ENCODE results near the gene FANCL. TPM values are rescaled to one million over a fixed set of nuclear protein-coding genes. Genes with fewer than 3 reads are reported as not detected.

The FANCL gene
- total RNA-seq, 4 donors from 2014 or later: 7.5 to 17.9 (median 11.6) TPM

DNA sequence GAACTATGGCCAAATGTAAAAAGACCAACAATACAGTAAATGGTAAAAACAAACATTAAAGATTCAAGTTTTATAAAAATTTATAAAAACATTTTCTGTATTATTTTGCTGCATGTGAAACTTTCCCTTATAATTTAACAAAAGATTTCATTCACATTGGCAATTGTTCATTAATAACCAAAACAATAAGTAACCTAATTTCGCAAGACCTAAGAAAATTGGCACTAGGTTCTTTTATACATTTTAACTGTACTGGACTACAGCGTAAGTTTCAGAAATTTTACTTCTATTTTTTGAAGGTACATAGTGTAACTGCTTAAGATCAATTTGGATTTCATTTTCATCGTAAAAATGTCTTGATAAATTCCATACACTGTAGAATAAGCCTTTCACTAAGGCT lies 77.2 kb downstream of the FANCL start:
- Histone ChIP-seq H3K9me3 (no peaks in the 10 kb centered on the region), H3K27me3 (no peaks in the 10 kb centered on the region), H3K36me3 (peaks cover 5 to 52% (median 15%) of the 10 kb centered on the region in 4 donors), H3K4me3 (no peak overlapping the region), H3K27ac (replicated peaks in 1 of 4) (no peak overlapping the region), H3K4me1 (no peaks in the 10 kb centered on the region)
- no peak for DNase-seq (ENCODE audit: extremely low spot score)
- intact Hi-C loops (cut with DNase I): no loop called here
- TF ChIP-seq EP300 (IDR thresholded peaks at IDR 0.05): no peak
- no peak for TF ChIP-seq POLR2A (IDR thresholded peaks at IDR 0.05; ENCODE audit: low read depth)
- no peak for TF ChIP-seq POLR2AphosphoS5 (IDR thresholded peaks at IDR 0.05)
- TF ChIP-seq, protein P1, sequence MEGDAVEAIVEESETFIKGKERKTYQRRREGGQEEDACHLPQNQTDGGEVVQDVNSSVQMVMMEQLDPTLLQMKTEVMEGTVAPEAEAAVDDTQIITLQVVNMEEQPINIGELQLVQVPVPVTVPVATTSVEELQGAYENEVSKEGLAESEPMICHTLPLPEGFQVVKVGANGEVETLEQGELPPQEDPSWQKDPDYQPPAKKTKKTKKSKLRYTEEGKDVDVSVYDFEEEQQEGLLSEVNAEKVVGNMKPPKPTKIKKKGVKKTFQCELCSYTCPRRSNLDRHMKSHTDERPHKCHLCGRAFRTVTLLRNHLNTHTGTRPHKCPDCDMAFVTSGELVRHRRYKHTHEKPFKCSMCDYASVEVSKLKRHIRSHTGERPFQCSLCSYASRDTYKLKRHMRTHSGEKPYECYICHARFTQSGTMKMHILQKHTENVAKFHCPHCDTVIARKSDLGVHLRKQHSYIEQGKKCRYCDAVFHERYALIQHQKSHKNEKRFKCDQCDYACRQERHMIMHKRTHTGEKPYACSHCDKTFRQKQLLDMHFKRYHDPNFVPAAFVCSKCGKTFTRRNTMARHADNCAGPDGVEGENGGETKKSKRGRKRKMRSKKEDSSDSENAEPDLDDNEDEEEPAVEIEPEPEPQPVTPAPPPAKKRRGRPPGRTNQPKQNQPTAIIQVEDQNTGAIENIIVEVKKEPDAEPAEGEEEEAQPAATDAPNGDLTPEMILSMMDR (IDR thresholded peaks at IDR 0.05): no peak
- 98% methylated on average over 3 of the region's 3 CpGs for WGBS

- H3K9me3 ChIP-seq: no peaks in the 10 kb centered on the region
- H3K36me3 ChIP-seq: peaks cover 5 to 63% (median 27%) of the 10 kb centered on the region in 4 donors
- intact Hi-C loops (cut with DNase I): no loop called here
- 79% methylated on average over 4 of the region's 4 CpGs for WGBS
- H3K27ac ChIP-seq (replicated peaks in 1 of 4): no peak overlapping the region
- no peaks in the 10 kb centered on the region for H3K4me1 ChIP-seq
- TF ChIP-seq POLR2AphosphoS5 (IDR thresholded peaks at IDR 0.05) (no peak), EP300 (IDR thresholded peaks at IDR 0.05) (no peak), POLR2A (IDR thresholded peaks at IDR 0.05; ENCODE audit: low read depth) (no peak)
- TF ChIP-seq, protein P1 (IDR thresholded peaks at IDR 0.05): no peak
- H3K4me3 ChIP-seq: no peak overlapping the region
- no peaks in the 10 kb centered on the region for H3K27me3 ChIP-seq
- DNase-seq (ENCODE audit: extremely low spot score): no peak
Observed at GRCh38 chr2:58158481-58158880, 82.6 kb downstream of the FANCL start.

DNA sequence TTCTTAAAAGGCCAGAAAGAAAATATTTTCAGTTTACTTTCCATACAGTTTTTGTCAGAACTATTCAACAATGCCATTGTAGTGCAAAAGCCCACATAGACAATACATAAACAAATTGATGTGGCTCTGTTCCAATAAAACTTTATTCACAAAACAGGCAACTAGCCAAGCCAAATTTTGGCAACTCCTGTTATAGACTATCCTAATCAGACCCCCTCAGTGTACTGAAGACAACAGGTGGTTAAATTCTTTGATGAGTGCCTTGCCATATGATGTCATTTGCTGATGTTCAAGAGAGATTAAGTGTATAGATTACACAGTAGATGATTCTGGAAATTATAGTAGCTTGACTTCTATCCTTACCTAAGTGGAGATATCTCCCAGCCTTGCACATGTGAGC lies 83.4 kb downstream of the FANCL start:
- no peak overlapping the region for H3K4me3 ChIP-seq
- intact Hi-C loops (cut with DNase I): no loop called here
- H3K27ac ChIP-seq (replicated peaks in 1 of 4): no peak overlapping the region
- TF ChIP-seq, protein P1 (IDR thresholded peaks at IDR 0.05): no peak
- TF ChIP-seq POLR2AphosphoS5 (IDR thresholded peaks at IDR 0.05) (no peak), EP300 (IDR thresholded peaks at IDR 0.05) (no peak), POLR2A (IDR thresholded peaks at IDR 0.05; ENCODE audit: low read depth) (no peak)
- H3K36me3 ChIP-seq: peaks cover 5 to 56% (median 27%) of the 10 kb centered on the region in 4 donors
- no peaks in the 10 kb centered on the region for H3K27me3 ChIP-seq
- no peaks in the 10 kb centered on the region for H3K4me1 ChIP-seq
- DNase-seq (ENCODE audit: extremely low spot score): no peak
- no peaks in the 10 kb centered on the region for H3K9me3 ChIP-seq

- Histone ChIP-seq H3K27ac (replicated peaks in 1 of 4) (no peak overlapping the region), H3K36me3 (peaks cover 5 to 48% (median 26%) of the 10 kb centered on the region in 4 donors), H3K4me3 (no peak overlapping the region), H3K27me3 (no peaks in the 10 kb centered on the region), H3K9me3 (no peaks in the 10 kb centered on the region), H3K4me1 (no peaks in the 10 kb centered on the region)
- TF ChIP-seq POLR2A (IDR thresholded peaks at IDR 0.05; ENCODE audit: low read depth): no peak
- intact Hi-C loops (cut with DNase I): no loop called here
- DNase-seq (ENCODE audit: extremely low spot score): no peak
Observed at GRCh38 chr2:58156780-58157179, 84.3 kb downstream of the FANCL start.

DNA sequence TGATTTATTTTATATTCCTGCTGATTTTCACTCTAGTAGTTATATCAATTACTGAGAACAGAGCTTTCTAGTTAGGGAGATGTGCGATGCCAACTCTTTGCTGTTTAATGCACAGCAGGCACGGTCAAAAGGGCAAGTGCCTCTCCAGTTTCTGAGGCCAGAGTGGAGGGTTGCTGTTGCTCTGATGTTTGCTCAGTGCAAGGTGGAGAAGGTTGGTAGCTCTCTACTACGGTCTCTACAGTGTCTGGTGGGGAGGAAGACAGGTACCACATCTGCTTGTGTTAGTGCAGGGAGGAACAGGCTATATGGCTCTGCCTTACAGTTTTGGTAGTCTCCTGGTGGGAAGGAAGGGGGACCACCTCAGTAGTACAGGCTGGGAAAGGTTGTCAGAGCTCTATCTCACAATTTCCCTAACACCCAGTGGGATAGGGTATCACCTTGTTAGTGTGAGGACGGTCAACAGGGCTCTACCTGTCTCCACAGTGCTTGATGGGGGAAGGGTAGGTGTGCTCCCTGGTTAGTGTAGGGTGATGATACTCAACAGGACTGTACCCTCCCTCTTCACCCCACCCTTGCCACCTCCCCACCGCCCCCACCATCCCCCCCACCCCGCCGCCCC lies 85.9 kb downstream of the FANCL start:
- intact Hi-C loops (cut with DNase I): no loop called here
- no peak for DNase-seq (ENCODE audit: extremely low spot score)
- WGBS: 97% methylated on average over 4 of the region's 7 CpGs
- Histone ChIP-seq H3K9me3 (no peaks in the 10 kb centered on the region), H3K4me1 (no peaks in the 10 kb centered on the region), H3K4me3 (no peak overlapping the region), H3K27me3 (no peaks in the 10 kb centered on the region), H3K36me3 (peaks cover 0 to 37% (median 18%) of the 10 kb centered on the region in 4 donors), H3K27ac (replicated peaks in 1 of 4) (no peak overlapping the region)
- TF ChIP-seq POLR2AphosphoS5 (IDR thresholded peaks at IDR 0.05) (no peak), POLR2A (IDR thresholded peaks at IDR 0.05; ENCODE audit: low read depth) (no peak), EP300 (IDR thresholded peaks at IDR 0.05) (no peak)
- TF ChIP-seq, protein P1 (IDR thresholded peaks at IDR 0.05): no peak
